Fibroblast of skin of right quadriceps (primary cell): ENCODE results near the gene LILRB1.
"Not testable (repeated sequence)": the region's sequence is repeated elsewhere in the genome, so short reads cannot be mapped to it uniquely, and the experiment has no call there.

Experiments used
- DNase-seq: peaks from one replicate; pipeline ENCODE4 v3.0.0-alpha.2; 2013

The LILRB1 gene

GRCh38 chr19:54665530-54665929, 35.2 kb downstream of the LILRB1 start:
- DNase-seq = no peak

- no peak for DNase-seq
These were observed 36.9 kb downstream of the LILRB1 start for GRCh38 chr19:54667217-54667616.

- no peak for DNase-seq
These were observed 38.1 kb downstream of the LILRB1 start for GRCh38 chr19:54668353-54668752.

GRCh38 chr19:54670576-54671357, 40.5 kb downstream of the LILRB1 start:
- no peak for DNase-seq

- no peak for DNase-seq
These were observed 42.9 kb downstream of the LILRB1 start for GRCh38 chr19:54673222-54673621.

GRCh38 chr19:54674021-54674617, 43.8 kb downstream of the LILRB1 start:
- no peak for DNase-seq

- peak; percentile 10 for DNase-seq
These were observed 46.0 kb downstream of the LILRB1 start for GRCh38 chr19:54676210-54676834.

- DNase-seq = no peak
These were observed 46.9 kb downstream of the LILRB1 start for GRCh38 chr19:54677217-54677616.

GRCh38 chr19:54681596-54681995, 51.3 kb downstream of the LILRB1 start:
- DNase-seq = not testable (repeated sequence)

GRCh38 chr19:54682306-54682856, 52.1 kb downstream of the LILRB1 start:
- no peak for DNase-seq

GRCh38 chr19:54684527-54684926, 54.2 kb downstream of the LILRB1 start:
- no peak for DNase-seq
